GM18505 (cell line): Measurements from ENCODE around the gene PPM1H.
A peak's percentile ranks its signal among the peaks of the same experiment; 100 is the strongest.
"Not testable (repeated sequence)": the region's sequence is repeated elsewhere in the genome, so short reads cannot be mapped to it uniquely, and the experiment has no call there.

Experiments used
- ATAC-seq: cut with Tn5 transposase; IDR thresholded peaks from one replicate; pipeline ENCODE4 v1.9.1; 2021; ENCODE audit not compliant: unreplicated experiment
- POLR2A ChIP-seq: IDR thresholded peaks from 4 replicates; pipeline ENCODE4 v1.6.1; 2011; ENCODE audit warnings: borderline replicate concordance; ENCODE audit not compliant: insufficient read depth, insufficient read length; ENCODE audit errors: extremely low read depth

PPM1H gene

GRCh38 chr12:62963486-62964041 lies 28.6 kb upstream of the PPM1H start:
- TF ChIP-seq POLR2A, result no peak
- no peak for ATAC-seq

GRCh38 chr12:62960324-62960723 lies 25.4 kb upstream of the PPM1H start:
- no peak for TF ChIP-seq POLR2A
- ATAC-seq, result no peak

GRCh38 chr12:62959745-62960144 lies 24.8 kb upstream of the PPM1H start:
- no peak for TF ChIP-seq POLR2A
- ATAC-seq, result no peak

- TF ChIP-seq POLR2A, result no peak
- no peak for ATAC-seq
These were observed 22.4 kb upstream of the PPM1H start for GRCh38 chr12:62957233-62957953.

- no peak for TF ChIP-seq POLR2A
- no peak for ATAC-seq
These were observed 20.7 kb upstream of the PPM1H start for GRCh38 chr12:62955678-62956077.

- no peak for TF ChIP-seq POLR2A
These were observed 15.4 kb upstream of the PPM1H start for GRCh38 chr12:62950317-62950716.

GRCh38 chr12:62948123-62948522 lies 13.2 kb upstream of the PPM1H start:
- ATAC-seq, result no peak
- TF ChIP-seq POLR2A, result no peak

More at GRCh38 chr12:62950317-62950716, 15.4 kb upstream of the PPM1H start:
- ATAC-seq, result no peak

GRCh38 chr12:62947364-62947763 lies 12.4 kb upstream of the PPM1H start:
- ATAC-seq, result no peak
- no peak for TF ChIP-seq POLR2A

GRCh38 chr12:62943779-62944395 lies 8.9 kb upstream of the PPM1H start:
- TF ChIP-seq POLR2A, result no peak
- ATAC-seq, result no peak

GRCh38 chr12:62942316-62942715 lies 7.4 kb upstream of the PPM1H start:
- ATAC-seq, result not testable (repeated sequence)

GRCh38 chr12:62934239-62934798 lies 631 bp downstream of the PPM1H start:
- peak; percentile 47 for ATAC-seq
- no peak for TF ChIP-seq POLR2A

GRCh38 chr12:62933602-62934238 lies 1.2 kb downstream of the PPM1H start:
- TF ChIP-seq POLR2A, result no peak
- ATAC-seq, result no peak

- no peak for ATAC-seq
- no peak for TF ChIP-seq POLR2A
These were observed 1.7 kb downstream of the PPM1H start for GRCh38 chr12:62933220-62933601.

- no peak for TF ChIP-seq POLR2A
These were observed 3.5 kb downstream of the PPM1H start for GRCh38 chr12:62931477-62931876.

More at GRCh38 chr12:62931477-62931876, 3.5 kb downstream of the PPM1H start:
- ATAC-seq, result no peak
